Activated CD8-positive, alpha-beta memory T cell treated with anti-CD3 and anti-CD28 coated beads, Interleukin-2, amount 50 U/mL, for 48 hours (primary cell): ENCODE measurements around the gene IDS.

Source experiments
- DNase-seq: peaks from one replicate; pipeline ENCODE4 v3.0.0-alpha.2; 2020

Gene IDS

GRCh38 chrX:149453906-149454822 lies 50.9 kb downstream of the IDS start:
- DNase-seq: no peak

- DNase-seq: no peak
These were observed 52.1 kb downstream of the IDS start for GRCh38 chrX:149453030-149453429.

DNA sequence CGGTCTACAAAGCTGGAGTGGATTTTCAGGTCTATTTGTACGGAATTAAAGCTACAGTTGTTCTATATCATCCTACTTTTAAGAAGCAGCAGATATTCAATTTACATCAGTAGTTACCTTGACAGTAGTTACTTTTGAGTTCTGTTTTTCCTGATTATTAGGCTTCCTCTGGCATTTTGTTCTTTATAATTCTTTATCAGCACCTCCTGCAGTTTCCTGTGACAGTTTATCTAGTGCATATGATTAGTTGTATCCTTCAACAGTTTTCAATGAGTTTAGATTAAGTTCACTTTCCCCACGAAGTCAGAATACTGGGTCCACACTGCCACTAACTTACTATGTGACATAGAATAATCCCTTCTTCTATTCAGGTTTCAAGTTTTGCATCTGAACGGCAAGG lies 71.7 kb downstream of the IDS start:
- no peak for DNase-seq

DNA sequence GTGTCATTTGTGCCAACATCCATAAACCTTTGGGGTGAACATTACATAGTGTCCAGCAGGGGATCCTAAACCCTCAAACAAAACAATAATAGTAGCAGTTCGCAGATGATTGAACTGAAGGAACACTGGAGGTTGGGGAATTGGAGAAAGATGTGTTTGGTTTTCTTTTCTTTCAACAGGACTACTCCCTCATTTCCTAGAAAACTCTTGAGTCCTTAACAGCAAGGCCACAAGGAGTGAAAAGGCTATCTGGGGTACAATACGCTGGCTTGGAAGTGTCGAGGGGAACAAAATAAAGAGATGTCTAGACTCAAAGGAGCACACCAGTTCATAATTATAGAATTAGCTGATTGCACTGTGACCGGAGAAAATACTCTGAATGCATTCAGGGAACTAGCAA lies 72.1 kb downstream of the IDS start:
- no peak for DNase-seq
